ENCODE results near the gene TPCN1. TPM values are rescaled to one million over a fixed set of nuclear protein-coding genes. Genes with fewer than 3 reads are reported as not detected.
"Not testable (repeated sequence)": the region's sequence is repeated elsewhere in the genome, so short reads cannot be mapped to it uniquely, and the experiment has no call there.

Gene TPCN1
- polyA plus RNA-seq, 1 of the 3 experiments (the other 2 are of a cell fraction), result 15.7 TPM

GRCh38 chr12:113204804-113205203 is 16.5 kb upstream of the TPCN1 start:
- H2AFZ ChIP-seq (ENCODE audit: low read depth), result no peak overlapping the region
- H4K20me1 ChIP-seq (ENCODE audit: insufficient read depth), result no peaks in the 10 kb centered on the region
- no peaks in the 10 kb centered on the region for H3K36me3 ChIP-seq (replicated peaks in 1 of 2; ENCODE audit: control insufficient read depth in 1 of 2, insufficient read depth in 2 of 2, low read length in 1 of 2)
- no peaks in the 10 kb centered on the region for H3K79me2 ChIP-seq (ENCODE audit: insufficient read depth)
- H3K9me3 ChIP-seq, result no peaks in the 10 kb centered on the region
- no peaks in the 10 kb centered on the region for H3K27me3 ChIP-seq (ENCODE audit: insufficient read depth)
- H3K4me1 ChIP-seq (ENCODE audit: control insufficient read depth in 1 of 2, insufficient read depth in 2 of 2, low read depth in 1 of 2, low read length in 1 of 2), result peaks cover 0 to 10% of the 10 kb centered on the region in 2 experiments; a peak in 1 of 4 replicates
- H3F3A ChIP-seq (replicated peaks; ENCODE audit: insufficient read depth), result no peaks in the 10 kb centered on the region
- no peak overlapping the region for H3K4me3 ChIP-seq (ENCODE audit: low read depth in 2 of 2, low read length in 1 of 2)
- H3K9me2 ChIP-seq, result no peaks in the 10 kb centered on the region
- DNase-seq, result no peak
- CTCF ChIA-PET, result interaction anchor here (0.8 to 3.7 kb wide), 3 partner anchors 154 to 221 kb away, joined by 3 to 14 read pairs (median 6); no protein-coding TSS in a partner anchor
- no peak overlapping the region for H3K4me2 ChIP-seq
- WGBS (ENCODE audit: low lambda C conversion rate), result 90% methylated on average over 3 of the region's 3 CpGs
- H3K27ac ChIP-seq (ENCODE audit: low read depth in 2 of 2, low read length in 1 of 2), result no peak overlapping the region
- TF ChIP-seq FOSL2 (IDR thresholded peaks at IDR 0.05; ENCODE audit: borderline replicate concordance, low read depth), result no peak
- no peak for TF ChIP-seq IRF3 (IDR thresholded peaks at IDR 0.05; ENCODE audit: low read depth, low read length)
- TF ChIP-seq GABPA (IDR thresholded peaks at IDR 0.05; ENCODE audit: low read depth), result no peak
- TF ChIP-seq RCOR1 (IDR thresholded peaks at IDR 0.05; ENCODE audit: low read length), result no peak
- TF ChIP-seq USF2 (IDR thresholded peaks at IDR 0.05; ENCODE audit: borderline replicate concordance, low read depth, low read length), result no peak
- TF ChIP-seq PBX3 (IDR thresholded peaks at IDR 0.05), result no peak
- no peak for TF ChIP-seq RXRA (IDR thresholded peaks at IDR 0.05; ENCODE audit: borderline replicate concordance, low read depth)
- no peak for TF ChIP-seq JUND (IDR thresholded peaks at IDR 0.05)
- no peak for TF ChIP-seq TAF1 (IDR thresholded peaks at IDR 0.05; ENCODE audit: borderline replicate concordance, low read depth, low read length)
- no peak for TF ChIP-seq CHD2 (IDR thresholded peaks at IDR 0.05; ENCODE audit: low read length, partially characterized antibody)
- no peak for TF ChIP-seq SMC3 (IDR thresholded peaks at IDR 0.05; ENCODE audit: low read depth, low read length)
- TF ChIP-seq MEF2A (IDR thresholded peaks at IDR 0.05; ENCODE audit: borderline replicate concordance, low read depth), result no peak
- TF ChIP-seq USF1 (IDR thresholded peaks at IDR 0.05; ENCODE audit: borderline replicate concordance, low read depth), result no peak
- no peak for TF ChIP-seq MXI1 (IDR thresholded peaks at IDR 0.05; ENCODE audit: low read depth, low read length)
- TF ChIP-seq RAD21 (IDR thresholded peaks at IDR 0.05; ENCODE audit: low read length), result no peak
- H3K9ac ChIP-seq, result no peak overlapping the region
- POLR2A ChIA-PET, result no interaction called here

- H3K79me2 ChIP-seq (ENCODE audit: insufficient read depth); H4K20me1 ChIP-seq (ENCODE audit: insufficient read depth); H3K36me3 ChIP-seq (replicated peaks in 1 of 2; ENCODE audit: control insufficient read depth in 1 of 2, insufficient read depth in 2 of 2, low read length in 1 of 2); H3F3A ChIP-seq (replicated peaks; ENCODE audit: insufficient read depth); H2AFZ ChIP-seq (ENCODE audit: low read depth); H3K9me2 ChIP-seq; POLR2A ChIA-PET; H3K4me3 ChIP-seq (ENCODE audit: low read depth in 2 of 2, low read length in 1 of 2); DNase-seq; H3K4me2 ChIP-seq; H3K9ac ChIP-seq; H3K27ac ChIP-seq (ENCODE audit: low read depth in 2 of 2, low read length in 1 of 2); H3K27me3 ChIP-seq (ENCODE audit: insufficient read depth); H3K9me3 ChIP-seq; H3K4me1 ChIP-seq (ENCODE audit: control insufficient read depth in 1 of 2, insufficient read depth in 2 of 2, low read depth in 1 of 2, low read length in 1 of 2): not testable (repeated sequence)
- 95% methylated on average over 5 of the region's 5 CpGs for WGBS (ENCODE audit: low lambda C conversion rate)
- CTCF ChIA-PET, result interaction anchor here (0.7 kb wide), 1 partner anchor 12 kb away, joined by 3 read pairs; no protein-coding TSS in a partner anchor
Observed at GRCh38 chr12:113206802-113207201, 14.5 kb upstream of the TPCN1 start.
